Stimulated activated CD8-positive, alpha-beta memory T cell treated with anti-CD3 and anti-CD28 coated beads, Interleukin-2, amount 100 ng/mL, for 1 hour (primary cell): ENCODE data around the gene TNFRSF12A.
A peak's percentile ranks its signal among the peaks of the same experiment; 100 is the strongest.

Source experiments
- DNase-seq, 2 donors: peaks; one replicate each; pipeline ENCODE4 v3.0.0-alpha.2; 2020; ENCODE audit warnings: low read depth in 2 of 2

TNFRSF12A gene, protein sequence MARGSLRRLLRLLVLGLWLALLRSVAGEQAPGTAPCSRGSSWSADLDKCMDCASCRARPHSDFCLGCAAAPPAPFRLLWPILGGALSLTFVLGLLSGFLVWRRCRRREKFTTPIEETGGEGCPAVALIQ

DNA sequence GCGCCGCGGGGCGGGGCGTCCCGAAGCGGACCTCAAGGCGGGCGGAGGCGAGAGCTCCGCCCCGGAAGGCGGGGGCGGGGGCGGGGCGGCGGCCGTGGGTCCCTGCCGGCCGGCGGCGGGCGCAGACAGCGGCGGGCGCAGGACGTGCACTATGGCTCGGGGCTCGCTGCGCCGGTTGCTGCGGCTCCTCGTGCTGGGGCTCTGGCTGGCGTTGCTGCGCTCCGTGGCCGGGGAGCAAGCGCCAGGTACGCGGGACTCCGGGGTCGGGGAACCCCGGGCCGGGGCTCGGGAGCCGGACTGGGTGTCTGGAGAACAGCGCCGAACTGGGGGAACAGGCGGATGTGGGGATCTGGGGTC lies at the start of gene TNFRSF12A:
Gene TNFRSF12A, plus strand, starts transcription at position 122 of the 357 bp plus-strand sequence. Its CDS starts 30 bp downstream, at position 152.
- DNase-seq: peak; percentile 49 to 52

DNA sequence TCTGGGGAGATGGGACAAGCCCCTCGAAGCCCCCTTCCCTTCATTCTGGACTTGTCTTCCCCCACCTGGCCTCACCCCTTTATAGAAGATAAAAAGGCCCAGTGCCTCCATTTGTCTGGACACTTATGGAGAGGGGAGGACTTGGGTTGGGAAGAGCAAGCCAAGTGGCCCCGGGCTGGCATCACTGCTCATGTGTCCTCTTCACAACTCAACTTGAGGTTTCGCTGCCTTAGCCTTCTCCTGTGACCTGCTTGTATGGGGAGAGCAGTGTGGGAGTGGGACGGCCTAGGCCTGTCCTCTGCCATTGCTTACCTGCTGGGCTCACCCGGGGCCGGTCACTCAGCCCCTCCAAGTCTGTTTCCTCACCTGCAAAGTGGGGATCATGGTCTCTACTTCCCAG lies 49.6 kb upstream of the TNFRSF12A start:
- DNase-seq: no peak

DNA sequence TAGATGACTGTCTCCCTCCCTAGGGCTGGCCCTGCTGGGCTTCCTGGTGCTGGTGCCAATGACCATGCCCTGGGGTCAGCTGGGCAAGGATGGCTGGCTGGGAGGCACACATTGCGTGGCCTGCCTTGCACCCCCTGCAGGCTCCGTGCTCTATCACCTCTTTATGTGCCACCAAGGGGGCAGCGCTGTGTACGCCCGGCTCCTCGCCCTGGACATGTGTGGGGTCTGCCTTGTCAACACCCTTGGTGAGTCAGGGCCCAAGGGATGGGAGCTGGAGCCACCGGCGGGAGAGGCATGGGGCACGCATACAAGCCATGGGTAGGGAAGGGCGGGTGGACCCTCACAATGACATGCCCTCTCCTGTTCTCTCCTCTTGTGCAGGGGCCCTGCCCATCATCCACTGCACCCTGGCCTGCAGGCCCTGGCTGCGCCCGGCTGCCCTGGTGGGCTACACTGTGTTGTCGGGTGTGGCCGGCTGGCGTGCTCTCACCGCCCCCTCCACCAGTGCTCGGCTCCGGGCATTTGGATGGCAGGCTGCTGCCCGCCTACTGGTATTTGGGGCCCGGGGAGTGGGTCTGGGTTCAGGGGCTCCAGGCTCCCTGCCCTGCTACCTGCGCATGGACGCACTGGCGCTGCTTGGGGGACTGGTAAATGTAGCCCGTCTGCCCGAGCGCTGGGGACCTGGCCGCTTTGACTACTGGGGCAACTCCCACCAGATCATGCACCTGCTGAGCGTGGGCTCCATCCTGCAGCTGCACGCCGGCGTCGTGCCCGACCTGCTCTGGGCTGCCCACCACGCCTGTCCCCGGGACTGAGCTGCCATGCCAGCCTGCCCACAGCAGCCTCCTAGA lies 48.8 kb upstream of the TNFRSF12A start:
- DNase-seq: no peak

DNA sequence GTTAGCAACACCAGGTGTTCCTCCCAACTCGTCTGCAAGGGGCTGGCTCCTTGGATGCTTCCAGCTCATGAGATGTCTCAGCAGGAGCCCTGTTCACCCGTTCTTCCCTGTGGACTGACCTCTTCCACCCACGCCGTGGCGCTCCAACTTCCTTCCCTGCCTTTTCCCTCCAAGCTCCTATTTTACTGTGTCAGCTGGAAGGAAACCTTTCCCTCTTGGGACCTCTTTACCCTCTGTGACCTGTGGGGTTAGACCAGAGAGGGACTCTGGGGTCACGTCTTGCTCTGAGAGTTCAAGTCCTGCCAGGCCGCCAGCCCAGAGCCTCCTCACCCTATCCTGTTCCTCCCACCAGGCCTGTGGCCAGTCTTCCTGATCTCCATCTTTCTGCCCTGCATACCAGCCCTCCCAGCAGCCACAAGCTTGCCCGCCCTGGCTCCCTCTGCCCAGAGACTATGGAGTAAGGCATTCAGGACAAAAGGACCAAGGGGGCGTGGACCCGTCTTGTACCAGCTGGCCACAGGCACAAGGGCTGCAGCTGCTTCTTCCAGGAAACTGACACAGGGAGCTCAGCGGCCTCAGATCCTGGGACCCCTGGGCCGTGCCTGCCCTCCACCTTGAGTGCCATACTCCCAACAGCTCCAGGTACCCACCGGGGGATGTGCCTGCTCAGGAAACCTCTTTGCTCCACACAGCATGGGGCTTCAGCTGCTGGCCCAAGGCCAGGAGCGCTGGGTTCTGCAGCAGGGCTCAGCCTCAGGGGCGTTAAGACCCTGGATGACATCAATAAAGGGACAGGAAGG lies 48.0 kb upstream of the TNFRSF12A start:
- no peak for DNase-seq

DNA sequence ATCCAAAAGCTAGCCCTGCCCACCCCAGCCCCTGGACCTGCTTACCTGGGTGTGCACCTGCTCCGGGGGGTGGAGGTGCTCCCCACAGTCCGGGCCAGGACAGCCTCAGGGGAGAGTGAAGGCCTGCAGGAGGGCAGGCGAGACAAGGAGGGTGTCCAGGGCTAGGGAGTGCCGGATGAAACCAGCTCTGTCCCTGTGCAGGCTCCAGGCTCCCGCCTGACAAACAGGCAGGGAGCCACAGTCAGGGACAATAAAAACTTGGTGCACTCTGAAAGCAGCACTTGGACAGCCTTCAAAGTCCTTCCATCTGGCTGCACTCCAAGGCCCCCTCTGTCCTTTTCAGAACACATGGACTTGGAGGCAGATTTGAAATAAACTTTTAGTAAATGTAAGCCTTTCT lies 47.1 kb upstream of the TNFRSF12A start:
- no peak for DNase-seq

DNA sequence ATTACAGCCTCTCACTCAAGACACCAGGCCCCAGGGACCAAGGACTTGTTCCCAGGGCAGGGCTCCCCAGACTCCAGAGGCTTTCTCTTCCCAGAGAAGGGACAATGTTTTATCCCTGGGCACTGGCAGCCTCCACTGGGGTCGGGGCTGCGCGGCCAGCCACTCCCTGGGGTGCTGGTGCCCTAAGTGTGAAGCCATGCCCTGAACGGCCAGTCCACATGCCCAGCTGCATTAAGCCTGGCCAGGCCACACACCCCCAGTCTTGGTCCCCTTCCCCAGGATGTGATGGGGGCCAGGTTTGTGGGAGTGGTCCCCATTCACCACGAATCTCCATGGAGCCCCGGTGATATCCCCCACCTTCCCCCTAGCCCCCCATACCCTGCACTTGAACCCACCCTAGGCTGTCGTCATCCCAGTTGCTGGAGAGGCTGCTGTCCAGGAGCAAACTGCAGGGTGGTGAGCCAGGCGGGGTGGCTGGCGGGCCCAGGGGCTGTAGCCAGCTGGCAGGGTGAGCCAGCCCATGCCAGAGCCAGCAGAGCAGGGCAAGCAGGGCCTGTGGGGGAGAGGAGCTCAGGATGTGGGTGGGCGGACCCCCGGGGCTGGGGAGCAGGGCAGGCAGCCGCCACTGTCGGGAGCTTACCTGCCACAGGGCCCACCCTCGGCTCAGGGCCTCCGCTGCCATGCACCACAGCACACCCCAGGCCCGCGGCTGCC lies 46.4 kb upstream of the TNFRSF12A start:
- no peak for DNase-seq

DNA sequence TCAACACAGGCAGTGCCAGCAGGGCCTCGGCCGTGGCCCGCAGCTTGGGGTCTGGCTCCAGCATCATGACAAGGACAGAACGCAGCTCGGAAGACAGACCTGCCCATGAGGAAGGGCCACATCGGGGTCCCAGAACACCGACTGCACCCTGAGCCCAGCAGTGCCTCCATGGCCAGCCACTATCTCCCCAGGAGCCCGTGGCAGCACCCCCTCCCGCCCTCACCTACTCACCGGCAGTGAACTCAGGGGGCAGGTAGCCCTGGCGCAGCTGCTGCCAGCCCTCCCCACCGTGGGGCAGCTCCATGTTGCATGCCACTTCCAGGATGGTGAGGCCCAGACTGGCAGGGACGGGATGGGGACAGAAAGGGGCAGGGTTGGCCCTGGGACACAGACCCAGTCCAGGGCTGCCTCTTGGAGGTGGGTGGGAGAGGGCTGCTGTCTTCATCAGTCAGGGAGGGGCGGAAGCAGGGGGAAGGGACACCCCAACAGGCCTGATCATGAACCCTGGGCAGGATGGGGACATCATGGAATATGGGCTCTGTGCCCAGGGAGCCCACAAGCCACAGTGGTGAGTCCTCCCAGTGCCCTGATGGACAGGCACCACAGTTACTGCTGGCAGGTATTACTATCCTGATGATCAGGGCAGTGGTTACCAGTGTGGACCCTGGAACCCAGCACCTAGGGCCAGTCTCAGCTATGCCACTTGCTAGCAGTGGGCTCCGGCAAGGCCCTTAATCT lies 45.7 kb upstream of the TNFRSF12A start:
- no peak for DNase-seq

DNA sequence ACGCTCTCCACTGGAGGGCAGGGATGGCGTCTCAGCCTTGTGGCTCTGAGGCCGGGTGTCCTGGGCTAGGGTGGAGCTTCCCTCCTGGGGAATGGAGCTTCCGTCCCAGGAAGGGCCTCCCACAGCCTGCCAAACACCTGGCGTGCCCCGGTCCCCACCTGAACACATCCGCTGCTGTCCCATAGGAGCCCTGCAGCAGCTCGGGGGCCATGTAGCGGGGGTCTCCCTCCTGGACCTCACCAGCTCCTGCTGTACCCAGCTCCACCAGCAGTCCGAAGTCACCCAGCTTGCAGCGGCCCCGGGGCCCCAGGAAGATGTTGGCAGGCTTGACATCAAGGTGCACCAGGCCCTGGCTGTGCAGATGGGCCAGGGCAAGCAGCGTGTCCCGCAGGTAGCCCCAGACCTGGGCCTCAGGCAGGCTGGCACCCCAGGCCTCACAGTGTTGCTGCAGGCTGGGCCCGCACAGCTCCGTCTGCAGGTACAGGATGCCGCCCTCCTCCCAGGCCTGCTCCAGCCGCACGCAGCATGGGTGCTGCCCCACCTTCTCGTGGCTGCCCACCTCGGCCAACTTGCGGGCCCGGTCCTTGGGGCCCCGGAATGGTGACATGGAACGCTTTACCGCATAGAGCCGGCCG lies 44.9 kb upstream of the TNFRSF12A start:
- DNase-seq: no peak

DNA sequence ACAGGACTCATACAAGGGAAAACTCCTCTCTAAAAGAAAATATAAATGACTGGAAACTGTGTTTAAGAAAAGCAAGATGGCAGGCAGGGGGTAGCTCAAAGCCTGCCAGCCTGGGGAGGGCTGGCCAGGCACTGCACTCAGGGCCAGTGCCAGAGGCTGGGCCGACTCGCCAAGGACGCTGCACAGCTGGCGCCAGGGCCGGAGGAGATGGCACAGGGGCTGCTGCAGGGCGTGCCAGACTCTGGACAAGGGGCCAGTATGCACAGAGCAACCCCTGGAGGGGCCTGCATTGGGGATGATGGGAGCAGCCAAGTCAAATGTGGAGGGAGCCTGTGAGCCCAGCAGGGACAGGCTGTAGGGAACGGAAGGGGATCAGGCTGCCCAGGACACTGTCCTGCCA lies 44.0 kb upstream of the TNFRSF12A start:
- DNase-seq: no peak

DNA sequence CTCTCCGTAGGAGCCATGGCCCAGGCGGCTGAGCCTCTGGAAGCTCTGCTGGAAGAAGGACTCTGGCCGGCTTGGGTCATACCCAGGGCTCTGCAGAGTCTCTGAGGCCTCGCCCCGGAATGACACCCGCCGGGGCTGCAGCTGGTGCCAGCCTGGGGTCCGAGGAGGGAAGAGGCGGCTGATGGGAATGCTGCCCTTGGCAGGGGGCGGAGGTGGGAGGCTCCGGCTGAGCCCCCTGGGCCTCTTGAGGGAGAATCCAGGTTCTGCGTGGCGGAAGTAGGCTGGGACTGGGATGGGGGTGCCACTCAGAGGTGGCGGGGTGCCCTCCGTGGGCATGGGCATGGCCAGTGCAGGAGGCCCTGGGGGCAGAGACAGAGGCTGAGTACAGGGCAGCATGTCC lies 43.5 kb upstream of the TNFRSF12A start:
- no peak for DNase-seq

DNA sequence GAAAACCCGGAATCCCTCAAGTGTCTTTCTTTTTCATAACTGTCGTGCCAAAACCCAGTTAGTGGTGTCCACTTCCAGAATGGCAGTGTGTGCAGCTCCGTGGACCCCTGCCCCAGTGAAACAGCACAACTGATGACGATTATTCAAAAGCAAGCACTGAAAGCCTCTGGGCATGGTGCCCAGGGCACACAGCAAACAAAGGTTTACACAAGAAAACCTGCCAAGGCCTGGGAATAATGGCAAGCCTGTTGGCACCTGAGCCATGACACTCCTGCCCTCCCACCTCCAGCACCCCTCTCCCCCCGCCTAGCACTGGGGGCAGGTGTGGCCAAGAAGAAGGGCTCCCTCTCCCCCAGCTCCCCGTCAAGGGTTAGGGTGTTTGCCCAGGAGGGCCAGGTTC lies 42.7 kb upstream of the TNFRSF12A start:
- no peak for DNase-seq

DNA sequence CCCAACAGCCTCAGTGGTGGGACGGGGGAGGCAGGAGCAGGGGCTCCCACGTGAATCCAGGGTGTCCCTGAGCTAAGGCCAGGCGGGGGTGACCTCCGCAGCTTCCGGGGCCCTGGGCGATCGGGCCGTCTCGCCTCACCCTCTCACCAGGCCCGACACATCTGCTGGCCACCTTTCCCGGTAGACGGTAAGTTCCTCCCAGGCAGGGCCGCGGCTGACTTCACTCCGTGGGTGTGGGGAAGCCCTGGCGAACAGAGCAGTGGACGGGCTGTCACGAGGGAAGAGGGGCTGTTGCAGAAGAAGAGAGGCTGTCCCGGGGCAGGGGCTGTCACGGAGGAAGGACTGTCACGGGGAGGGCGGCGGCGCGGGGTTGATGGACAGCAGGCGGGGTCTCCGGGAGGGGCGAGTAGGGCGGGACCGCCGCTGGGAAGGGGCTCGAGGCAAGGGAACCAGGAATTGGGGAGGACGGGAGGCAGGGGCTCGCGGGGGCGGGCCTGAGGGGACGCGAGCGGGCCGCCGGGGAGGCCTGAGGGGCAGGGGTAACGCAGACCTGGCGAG lies 40.4 kb upstream of the TNFRSF12A start:
- no peak for DNase-seq

DNA sequence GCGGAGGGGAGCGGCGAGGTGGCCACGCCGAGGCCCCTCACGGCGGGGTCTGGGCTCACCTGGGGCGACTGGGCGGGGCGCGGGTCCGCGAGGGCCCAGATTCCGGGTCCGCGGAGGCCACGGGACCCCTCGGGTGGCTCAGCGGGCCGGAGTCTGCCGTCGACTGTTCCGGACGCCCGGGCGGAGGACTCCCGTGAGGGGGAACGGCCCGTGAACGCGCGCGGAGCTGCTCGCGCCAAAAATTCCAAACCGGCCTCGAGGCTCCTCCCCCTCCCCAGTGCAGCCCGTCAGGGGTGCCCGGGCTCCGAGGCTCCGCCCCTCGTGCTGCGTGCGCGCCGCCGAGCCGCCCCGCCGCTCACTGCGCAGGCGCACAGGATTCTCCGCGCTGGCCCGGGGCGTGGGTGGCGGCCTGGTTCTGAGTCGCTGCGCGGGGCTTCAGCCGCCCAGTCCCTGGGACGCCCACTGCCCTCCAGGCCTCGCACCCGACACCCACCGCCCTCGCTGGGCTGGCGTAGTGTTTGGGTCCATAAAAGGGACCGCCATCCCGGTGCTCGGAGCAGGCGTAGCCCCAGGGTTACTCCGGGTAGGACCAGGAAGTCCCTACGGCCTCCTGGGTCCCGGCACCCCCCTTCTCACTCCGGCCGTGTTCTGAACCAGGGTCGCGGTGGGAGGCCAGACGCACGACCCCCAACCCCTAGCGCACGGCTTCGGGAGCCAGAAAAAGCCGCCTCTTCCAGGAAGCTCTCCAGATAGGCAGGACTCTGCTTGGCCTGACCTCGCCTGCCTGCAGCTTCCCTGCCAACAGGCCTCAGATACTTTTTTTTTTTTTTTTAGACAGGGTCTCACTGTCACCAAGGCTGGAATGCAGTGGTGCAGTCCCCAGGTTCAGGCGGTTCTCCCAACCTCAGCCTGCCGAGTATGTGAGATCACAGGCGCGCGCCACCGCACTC lies 39.7 kb upstream of the TNFRSF12A start, which contains the start of gene PKMYT1:
Gene PKMYT1, minus strand, starts transcription at position 220 of the 950 bp plus-strand sequence. CDS start 789 bp downstream, outside the sequence.
- peak; percentile 89 to 93 for DNase-seq

DNA sequence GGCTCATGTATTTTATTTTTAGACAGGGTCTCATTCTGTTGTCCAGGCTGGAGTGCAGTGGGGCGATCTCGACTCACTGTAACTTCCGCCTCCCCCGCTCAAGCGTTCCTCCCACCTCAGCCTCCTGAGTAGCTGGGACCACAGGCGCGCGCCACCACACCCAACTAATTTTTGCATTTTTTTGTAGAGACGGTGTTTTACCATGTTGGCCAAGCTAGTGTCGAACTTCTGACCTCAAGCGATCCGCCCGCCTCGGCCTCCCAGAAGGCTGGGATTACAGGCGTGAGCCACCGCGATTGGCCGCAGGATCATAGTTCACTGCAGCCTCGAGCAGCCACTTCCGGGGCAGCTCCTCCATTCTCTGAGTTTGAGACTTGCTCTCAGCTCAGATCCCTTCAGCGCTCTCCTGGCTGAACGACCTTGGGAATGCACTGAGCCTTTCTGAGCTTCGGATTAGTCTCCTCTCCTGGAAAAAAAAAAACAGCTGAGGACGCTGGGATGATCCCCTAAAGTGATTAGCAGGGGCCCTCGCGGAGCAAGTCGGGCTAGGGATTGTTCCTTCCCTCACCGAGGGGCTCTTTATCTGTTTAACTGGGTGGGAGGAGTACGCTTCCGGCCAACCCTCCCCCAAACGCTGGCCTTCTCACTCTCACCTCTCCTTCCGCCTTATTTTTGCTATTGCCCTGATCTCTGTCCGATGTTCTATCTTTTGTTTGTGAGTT lies 38.8 kb upstream of the TNFRSF12A start:
- DNase-seq: no peak

DNA sequence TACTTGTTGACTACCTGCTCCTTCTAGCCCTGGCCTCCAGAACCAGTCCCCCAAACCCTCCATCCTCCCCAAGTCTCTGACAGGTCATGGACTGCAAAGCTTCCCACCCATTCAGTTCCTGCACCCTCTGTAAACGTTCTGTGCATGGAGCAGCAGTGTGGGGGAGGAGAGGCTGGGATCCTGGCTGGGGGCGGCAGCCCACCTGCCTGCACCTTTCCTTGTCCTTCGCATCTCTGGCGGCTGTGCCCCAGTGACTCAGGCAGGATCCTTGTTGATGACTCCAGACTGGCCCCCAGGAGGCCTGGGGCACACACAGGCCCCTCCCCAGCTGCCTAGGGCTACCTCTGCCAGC lies 38.3 kb upstream of the TNFRSF12A start:
- no peak for DNase-seq

DNA sequence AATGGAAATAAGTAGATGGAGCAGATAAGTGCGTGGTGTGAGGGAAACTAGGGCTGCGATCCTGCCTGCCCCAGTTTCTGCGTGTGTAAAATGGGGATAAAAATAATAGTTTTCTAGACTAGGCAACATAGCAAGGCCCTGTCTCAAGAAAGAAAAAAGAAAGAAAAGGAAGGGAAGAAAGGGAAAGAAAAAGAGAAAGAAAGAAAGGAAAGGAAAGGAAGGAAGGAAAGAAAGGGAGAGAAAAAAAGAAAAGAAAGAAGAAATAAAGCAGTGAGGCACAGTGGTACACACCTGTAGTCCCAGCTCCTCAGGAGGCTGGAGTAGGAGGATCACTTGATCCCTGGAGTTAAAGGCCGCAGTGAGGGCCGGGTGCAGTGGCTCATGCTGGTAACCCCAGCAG lies 37.8 kb upstream of the TNFRSF12A start:
- DNase-seq: no peak

DNA sequence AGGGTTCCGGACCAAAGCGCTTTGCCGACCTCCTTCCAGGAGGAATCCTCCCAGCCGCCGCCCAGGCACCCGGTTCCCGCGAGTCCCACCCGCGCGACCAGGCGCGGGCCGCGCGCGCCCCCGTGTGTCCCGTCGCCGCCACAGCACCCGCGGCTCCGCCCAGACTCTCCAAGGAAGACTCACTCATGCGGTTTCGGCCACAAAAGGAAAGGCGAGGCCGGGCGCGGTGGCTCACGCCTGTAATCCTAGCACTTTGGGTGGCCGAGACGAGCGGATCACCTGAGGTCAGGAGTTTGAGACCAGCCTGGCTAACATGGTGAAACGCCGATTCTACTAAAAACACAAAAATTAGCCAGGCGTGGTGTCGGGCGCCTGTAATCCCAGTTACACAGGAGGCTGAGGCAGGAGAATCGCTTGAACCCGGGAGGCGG lies 36.4 kb upstream of the TNFRSF12A start:
- peak; percentile 31 to 39 for DNase-seq

DNA sequence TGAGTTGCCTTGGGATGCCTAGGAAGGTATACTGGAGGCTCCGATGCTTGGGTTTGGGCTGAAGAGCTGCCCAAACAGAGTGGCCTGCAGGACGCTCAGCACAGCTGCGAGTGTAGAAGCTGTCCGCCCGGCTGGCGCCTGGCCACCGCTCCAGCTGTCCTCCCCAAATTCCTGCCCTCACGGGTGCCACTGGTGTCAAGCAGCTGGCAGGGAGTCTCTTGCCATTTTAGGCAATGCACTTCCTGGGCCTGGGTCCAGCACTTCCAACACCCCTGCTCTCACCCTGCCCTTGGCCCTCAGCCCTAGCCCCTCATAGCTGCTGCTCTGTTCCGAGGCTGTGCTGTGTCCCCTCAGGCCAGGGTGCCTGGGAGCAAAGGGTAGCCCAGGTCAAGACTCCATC lies 34.7 kb upstream of the TNFRSF12A start:
- no peak for DNase-seq

DNA sequence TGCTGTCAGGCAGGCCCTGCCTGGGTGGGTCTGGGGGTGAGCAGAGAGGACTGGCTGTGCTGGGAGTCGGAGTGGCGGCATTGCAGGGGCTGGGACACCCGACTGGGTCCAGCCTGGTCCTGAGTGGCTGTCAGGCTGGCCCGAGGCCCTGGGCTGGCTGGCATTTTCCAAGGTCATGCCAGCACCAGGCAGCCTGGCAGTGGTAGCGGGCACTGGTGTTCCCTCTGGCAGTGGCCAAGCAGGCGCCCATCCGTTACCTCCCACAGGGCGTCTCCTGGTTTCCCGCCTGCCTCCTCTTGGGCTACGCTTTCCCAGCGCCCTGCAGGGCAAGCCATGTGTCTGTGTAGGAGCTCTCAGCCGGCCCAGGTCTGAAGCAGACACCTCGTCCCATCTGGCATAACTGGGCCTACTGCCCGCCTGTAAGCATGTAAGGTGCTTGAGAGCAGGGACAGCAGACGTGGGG lies 34.2 kb upstream of the TNFRSF12A start:
- no peak for DNase-seq
